NB4 (cell line): ENCODE measurements around the gene HMG20A.

ENCODE experiments used
- DNase-seq: peaks from one replicate; pipeline ENCODE4 v3.0.0; 2010; ENCODE audit warnings: low read depth
- H3K4me3 ChIP-seq: one replicate; pipeline ENCODE4 v1.5.1; 2011; ENCODE audit warnings: mild to moderate bottlenecking, low read depth, low read length, moderate library complexity
- CTCF ChIP-seq: IDR thresholded peaks from one replicate; pipeline ENCODE4 v1.5.1; 2012; ENCODE audit warnings: low read depth, low read length
- MAX ChIP-seq: IDR thresholded peaks from 2 replicates; pipeline ENCODE4 v1.6.1; 2011; ENCODE audit warnings: low read depth, low read length
- MYC ChIP-seq: IDR thresholded peaks from 2 replicates; pipeline ENCODE4 v1.6.1; 2011; ENCODE audit warnings: low read depth, low read length
- POLR2A ChIP-seq: IDR thresholded peaks from 2 replicates; pipeline ENCODE4 v1.6.1; 2011; ENCODE audit warnings: mild to moderate bottlenecking; ENCODE audit not compliant: insufficient read length; ENCODE audit errors: extremely low read depth

Gene HMG20A

GRCh38 chr15:77494073-77494867, 73.6 kb downstream of the HMG20A start:
- DNase-seq = no peak
- TF ChIP-seq CTCF (no peak), POLR2A (no peak), MAX (no peak), MYC (no peak)
- H3K4me3 ChIP-seq = no peak overlapping the region

- H3K4me3 ChIP-seq = no peak overlapping the region
- no peak for DNase-seq
- TF ChIP-seq MAX (no peak), MYC (no peak), POLR2A (no peak), CTCF (no peak)
Measured at GRCh38 chr15:77494964-77495363, 74.3 kb downstream of the HMG20A start.

- TF ChIP-seq MAX (no peak), POLR2A (no peak), CTCF (no peak), MYC (no peak)
- DNase-seq = no peak
- H3K4me3 ChIP-seq = no peak overlapping the region
Measured at GRCh38 chr15:77495838-77496596, 75.3 kb downstream of the HMG20A start.

- no peak overlapping the region for H3K4me3 ChIP-seq
- TF ChIP-seq MAX (no peak), POLR2A (no peak), MYC (no peak), CTCF (peak; percentile 91)
Measured at GRCh38 chr15:77496715-77497109, 76.0 kb downstream of the HMG20A start.

GRCh38 chr15:77497110-77497737, 76.5 kb downstream of the HMG20A start:
- no peak overlapping the region for H3K4me3 ChIP-seq
- DNase-seq = no peak
- TF ChIP-seq MYC (no peak), CTCF (no peak), POLR2A (no peak), MAX (no peak)

More at GRCh38 chr15:77496715-77497109, 76.0 kb downstream of the HMG20A start:
- DNase-seq = peak; percentile 87
